G401 (cell line): ENCODE results near the gene DNAH11. TPM values are rescaled to one million over a fixed set of nuclear protein-coding genes. Genes with fewer than 3 reads are reported as not detected.

ENCODE experiments used
- DNase-seq: peaks from one replicate; pipeline ENCODE4 v3.0.0-alpha.2; 2015; ENCODE audit warnings: low spot score
- in situ Hi-C: cut with HindIII; loops from 2 replicates; pipeline ENCODE4 v1.10.0; 2016; ENCODE audit warnings: low sequenced_read_pairs, mixed read lengths
- total RNA-seq: library from RNA; depleted of rRNA; stranded (reverse); fragments of >200 nt; shearing (Covaris generic); gene quantifications from 2 replicates; pipeline ENCODE4 v1.2.3, GENCODE V29; 2014; rRNA removed

Gene DNAH11
- total RNA-seq, 1 experiment from 2014 or later: 3.4 TPM

DNA sequence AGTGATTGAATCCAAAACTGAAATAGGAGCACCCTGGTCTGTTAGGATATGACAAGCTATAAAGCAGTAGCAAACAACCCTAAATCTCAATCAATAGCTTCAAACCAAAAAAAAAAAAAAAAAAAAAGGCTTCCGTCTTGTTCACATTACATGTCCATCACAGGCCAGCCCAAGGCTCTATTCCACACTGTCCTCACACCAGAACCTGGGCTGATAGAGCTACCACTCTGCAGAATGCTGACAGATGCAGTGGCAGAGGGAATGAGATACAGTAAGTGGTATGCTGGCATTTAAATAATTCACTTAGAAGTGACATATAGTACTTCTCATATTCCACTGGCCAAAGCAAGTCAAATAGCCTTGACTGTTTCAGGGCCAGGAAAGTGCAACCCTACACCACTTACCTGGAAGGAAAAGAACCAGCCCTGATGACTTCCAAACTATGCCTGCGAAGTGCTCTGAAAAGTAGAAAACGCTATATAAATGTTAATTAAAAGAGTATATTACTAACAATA is 397.1 kb downstream of the DNAH11 start:
- in situ Hi-C loops: no loop called here
- DNase-seq: peak; percentile 18

DNA sequence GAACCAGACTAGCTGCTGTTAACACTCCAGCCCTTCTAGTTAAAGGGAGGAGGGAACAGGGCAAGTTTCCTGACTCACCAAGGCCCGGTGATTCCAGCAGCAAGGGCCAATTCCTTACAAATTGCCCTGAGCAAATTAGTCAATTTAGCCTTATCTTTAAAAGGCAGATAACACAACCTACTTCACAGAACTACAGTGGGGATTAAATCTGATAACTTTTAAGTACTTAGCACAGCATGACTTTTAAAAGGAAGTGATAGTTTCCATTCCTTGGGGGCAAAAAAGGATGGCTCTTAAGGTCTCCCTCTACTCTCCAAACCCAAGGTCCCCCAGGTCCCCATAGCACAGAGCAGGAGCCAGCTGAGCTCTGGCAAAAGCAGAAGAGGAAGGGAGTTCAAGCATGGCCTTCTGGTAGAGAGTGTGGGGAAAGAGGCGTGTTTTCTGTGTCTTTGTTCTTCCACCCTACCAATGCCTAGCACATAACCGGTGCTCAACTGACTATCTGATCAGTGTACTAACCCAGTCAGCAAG is 398.8 kb downstream of the DNAH11 start:
- in situ Hi-C loops: no loop called here
- DNase-seq: peak; percentile 17

DNA sequence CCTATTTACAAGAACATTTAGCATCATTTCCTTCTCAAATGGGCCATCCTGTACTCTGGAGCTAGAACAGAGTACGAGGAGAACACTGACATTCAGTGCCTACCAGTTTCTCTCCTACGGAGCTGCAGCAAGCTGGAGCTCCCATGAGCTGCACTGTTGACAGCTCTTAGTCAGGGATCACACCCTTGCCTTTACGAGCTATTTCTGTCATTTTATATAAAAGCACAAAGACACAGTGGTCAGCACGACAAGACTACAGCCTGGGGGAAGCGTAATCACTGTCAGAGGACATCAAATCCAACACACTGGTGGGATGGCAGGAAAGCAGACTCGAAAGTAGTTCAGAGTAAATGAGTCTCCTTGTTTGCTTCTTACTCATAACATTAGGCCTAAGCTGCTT is 400.1 kb downstream of the DNAH11 start:
- in situ Hi-C loops: no loop called here
- peak; percentile 55 for DNase-seq

DNA sequence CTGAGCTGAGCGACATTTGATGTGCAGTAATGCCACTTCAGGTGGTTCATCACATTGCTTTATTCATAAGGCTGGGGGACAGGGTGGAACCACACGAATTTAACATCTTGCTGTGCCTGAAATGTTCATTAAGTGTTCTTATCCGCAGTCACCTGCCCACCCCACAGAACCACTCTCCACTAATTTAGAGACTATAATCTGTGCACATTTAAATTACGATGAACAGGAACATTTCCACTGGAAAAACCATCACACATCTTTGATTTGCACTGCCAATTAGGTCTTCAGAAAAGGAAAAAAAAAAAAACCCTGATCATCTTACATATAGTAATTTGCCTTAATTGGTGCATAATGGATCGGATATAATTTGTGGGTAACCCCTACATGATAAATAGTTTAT is 400.6 kb downstream of the DNAH11 start:
- no peak for DNase-seq
- in situ Hi-C loops: no loop called here

DNA sequence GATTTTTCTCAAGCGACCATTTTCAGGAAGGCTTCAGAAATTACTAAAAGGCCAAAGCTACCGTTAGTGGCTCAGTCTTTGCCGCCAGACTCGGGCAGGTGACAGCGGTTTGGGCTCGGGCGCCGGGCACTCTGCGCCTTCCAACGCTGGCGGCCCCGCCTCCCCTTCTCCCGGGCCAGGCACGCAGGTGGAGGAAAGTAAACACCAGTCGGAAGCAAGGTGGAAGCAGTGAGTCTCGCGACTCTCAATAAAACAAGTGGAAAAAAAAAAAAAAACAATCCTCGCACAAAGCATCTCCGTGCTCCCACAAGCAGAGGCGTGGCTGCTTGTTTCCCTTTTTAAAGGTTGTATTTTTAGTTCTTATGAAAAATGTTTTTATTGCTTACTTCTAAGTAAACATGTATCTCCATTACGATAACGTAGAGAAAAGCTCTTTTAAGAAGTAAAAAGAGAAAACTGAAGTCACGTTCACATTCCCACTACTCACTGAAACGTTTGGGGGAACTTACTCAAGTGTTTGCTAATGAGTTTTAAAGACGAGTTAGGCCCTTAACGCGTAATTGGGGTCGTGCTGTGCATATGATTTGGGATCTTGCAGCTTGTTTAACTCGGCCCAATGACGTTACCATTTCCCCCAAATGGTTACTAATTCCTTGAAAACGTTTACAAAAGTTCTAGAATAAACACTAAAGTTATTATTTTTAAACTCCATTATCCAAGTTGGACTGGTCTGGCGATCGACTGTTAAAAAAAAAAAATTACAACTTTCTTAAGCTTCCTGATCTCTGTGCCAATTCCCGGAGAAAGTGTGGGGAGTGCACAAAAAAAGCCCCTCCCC is 402.0 kb downstream of the DNAH11 start:
- in situ Hi-C loops: no loop called here
- DNase-seq: peak; percentile 55

DNA sequence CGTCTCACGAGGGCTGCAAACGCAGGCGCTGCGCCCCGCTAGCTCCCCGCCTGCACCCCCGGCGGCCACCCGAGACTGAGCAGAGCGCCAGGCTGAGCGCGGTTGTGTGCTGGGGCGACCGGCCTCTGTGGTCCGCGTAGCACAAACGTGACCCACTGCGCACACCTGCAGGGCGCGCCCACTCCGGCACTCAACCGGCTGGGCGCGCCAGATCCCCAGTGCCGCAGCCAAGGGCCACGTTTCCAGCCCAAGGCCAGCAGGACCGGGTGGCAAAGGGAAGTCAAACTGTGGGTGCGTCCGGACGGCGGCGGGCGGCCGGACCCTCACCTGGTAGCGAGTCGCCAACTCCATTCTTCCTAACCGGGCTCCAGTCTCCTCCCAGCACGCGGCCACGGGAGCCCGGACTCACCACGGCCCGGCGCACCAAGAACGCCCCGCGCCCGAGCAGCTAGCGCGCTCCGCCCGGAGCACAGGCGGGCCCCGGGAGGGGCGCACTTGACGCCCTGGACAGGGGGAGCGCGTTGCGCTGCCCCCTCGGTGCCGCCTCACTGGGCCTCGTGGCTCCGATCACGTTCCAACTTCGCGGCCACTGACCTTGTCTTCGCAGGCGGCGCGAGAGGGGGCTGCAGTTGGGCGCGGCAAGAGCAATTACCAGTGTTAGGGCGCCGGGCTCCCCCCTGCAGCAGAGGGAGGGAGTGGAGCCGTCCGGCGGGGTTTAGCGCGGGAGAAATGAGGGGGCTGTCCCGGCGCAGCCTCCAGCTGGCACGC is 402.8 kb downstream of the DNAH11 start, which contains the start of gene CDCA7L:
Gene CDCA7L (minus strand): TSS at position 446 of the 768 bp plus-strand sequence. CDS start 95 bp downstream, at position 351.
- in situ Hi-C loops: no loop called here
- DNase-seq: peak; percentile 56

DNA sequence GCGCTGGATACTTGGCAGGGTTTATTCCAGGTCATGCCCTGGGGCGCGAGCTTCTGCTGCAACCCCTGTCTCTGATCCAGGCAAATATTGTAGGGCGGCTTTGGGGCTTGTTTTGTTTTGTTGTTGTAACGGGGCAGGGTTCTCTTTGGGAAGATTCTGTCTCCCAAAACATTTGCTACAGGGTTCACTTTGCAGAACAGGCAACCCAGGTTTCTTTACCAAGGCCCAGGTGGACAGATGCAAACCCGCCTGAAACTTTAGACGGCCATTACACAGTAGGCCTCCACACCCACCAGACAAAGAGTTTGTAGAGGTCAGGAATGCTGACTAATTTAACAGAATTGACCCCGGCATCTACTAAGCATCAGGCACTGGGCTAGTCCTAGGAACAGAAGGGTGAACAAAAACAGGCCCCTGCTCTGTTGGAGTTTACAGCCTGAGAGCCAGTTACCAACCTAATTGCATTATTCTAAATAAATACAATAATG is 403.4 kb downstream of the DNAH11 start:
- DNase-seq: peak; percentile 66

DNA sequence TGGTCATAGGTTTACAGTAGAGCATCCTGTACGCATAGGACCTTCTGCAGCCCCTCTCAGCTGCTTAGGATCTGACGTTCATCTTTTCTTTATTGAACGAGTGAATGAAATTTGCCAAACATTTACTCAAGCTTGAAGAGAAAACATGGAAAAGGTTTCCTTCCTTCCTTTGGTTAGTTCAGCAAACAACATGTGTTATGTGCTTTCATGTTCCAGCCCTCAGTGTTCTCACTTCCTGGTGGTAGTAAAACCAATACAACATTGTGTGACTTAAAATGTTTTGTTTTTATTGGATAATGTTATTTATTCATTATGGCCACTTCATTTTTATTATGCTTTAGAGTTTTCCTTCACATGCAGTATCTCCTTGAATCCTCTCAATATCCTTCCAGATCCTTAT is 404.2 kb downstream of the DNAH11 start:
- no peak for DNase-seq
- in situ Hi-C loops: no loop called here

More for the DNA sequence above, 403.4 kb downstream of the DNAH11 start:
- in situ Hi-C loops: no loop called here

DNA sequence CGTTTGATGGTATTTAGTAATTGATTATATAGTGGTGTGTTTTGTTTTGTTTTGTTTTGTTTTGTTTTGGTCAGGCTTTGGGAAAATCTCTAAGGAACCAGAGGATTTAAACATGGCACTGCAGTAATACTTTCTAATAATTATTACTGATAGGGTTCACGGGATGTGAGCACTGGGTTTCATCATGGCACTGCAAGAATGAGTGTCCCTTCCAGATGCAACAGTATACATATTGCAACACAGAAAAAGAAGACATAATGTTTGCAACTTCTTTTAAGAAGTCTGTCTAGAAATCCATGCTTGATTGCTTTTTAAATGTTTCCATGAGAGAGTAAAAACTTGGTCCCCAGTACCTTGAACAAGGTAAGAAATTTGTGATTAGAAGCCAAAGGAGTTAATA is 405.1 kb downstream of the DNAH11 start:
- in situ Hi-C loops: no loop called here
- no peak for DNase-seq

DNA sequence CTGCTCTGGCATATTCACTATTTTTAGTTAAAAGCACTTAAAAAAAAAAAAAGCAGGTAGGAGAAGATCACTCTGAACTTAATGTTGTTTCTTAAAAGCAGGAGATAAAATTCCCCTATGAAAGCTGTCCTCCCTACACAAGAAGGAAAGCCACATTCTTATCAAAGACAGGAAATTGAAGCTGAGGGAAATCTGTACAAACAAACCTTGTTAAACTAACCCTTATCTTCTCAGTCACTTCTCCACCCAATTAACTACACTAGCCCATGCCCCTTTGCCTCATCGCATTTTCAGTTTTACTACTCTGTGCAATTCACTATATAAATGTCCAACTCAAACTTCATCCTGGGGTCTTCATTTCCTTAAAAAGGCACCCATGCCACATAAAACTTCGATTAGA is 405.5 kb downstream of the DNAH11 start:
- in situ Hi-C loops: no loop called here
- DNase-seq: no peak

DNA sequence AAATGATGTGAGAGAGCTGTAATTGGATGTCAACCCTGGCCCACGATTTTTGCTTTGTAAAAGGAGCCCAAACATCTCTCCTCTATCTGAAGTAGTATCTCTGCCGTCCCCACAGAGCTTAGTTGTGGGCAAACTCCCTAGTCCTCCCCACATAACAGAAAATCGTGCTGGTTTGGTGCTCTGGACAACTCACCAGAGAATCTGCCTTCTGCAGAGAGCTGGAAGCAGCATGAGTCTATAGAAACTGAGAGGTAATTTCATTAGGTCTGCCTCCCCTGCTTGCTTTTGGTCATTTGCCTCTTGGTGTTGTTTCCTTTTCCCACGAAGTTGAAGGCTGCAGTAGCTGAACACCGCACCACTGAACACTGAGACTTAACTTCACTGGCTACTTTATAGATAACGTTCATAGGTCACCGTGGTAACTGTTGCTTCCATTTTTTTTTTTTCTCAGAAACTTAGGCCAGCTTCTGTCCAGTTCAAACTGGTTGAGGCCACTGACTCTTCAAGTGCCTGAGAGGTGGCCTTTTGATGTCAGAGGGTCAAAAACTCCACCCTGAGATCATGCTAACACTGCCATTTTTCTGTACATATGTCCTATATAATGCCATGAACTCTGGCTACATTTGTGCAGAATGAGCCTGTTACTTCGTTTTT is 406.2 kb downstream of the DNAH11 start:
- in situ Hi-C loops: no loop called here
- DNase-seq: no peak

Other genes with a start within 250 kb of the DNAH11 start
- gene SP4, start 115.0 kb upstream of the DNAH11 start, total RNA-seq: 8.3 and 13.8 TPM in 2 replicates